Subcutaneous abdominal adipose tissue (tissue), 5 donors: Measurements from ENCODE around the gene MFRP.

Source experiments
- H3K27ac ChIP-seq: one replicate; pipeline ENCODE4 v1.7.0; 2013; ENCODE audit warnings: low read depth, mild to moderate bottlenecking, inconsistent platforms, low read length, moderate library complexity
- H3K27me3 ChIP-seq, 5 donors: one replicate each; pipeline ENCODE4 v1.7.0; 2013; ENCODE audit warnings: low read length in 5 of 5, inconsistent platforms in 1 of 5; ENCODE audit not compliant: control insufficient read depth in 5 of 5, insufficient read depth in 4 of 5
- H3K36me3 ChIP-seq, 5 donors: one replicate each; pipeline ENCODE4 v1.7.0; 2013; ENCODE audit warnings: low read length in 5 of 5; ENCODE audit not compliant: control insufficient read depth in 5 of 5, insufficient read depth in 5 of 5
- H3K4me1 ChIP-seq, 5 donors: one replicate each; pipeline ENCODE4 v1.7.0; 2013; ENCODE audit warnings: low read length in 5 of 5, mild to moderate bottlenecking in 3 of 5, moderate library complexity in 1 of 5; ENCODE audit not compliant: control insufficient read depth in 5 of 5, insufficient read depth in 5 of 5
- H3K4me3 ChIP-seq, 5 donors: one replicate each; pipeline ENCODE4 v1.7.0; 2013; ENCODE audit warnings: low read length in 5 of 5, low read depth in 1 of 5
- H3K9ac ChIP-seq, 5 donors: one replicate each; pipeline ENCODE4 v1.7.0; 2013; ENCODE audit warnings: low read length in 5 of 5, mild to moderate bottlenecking in 4 of 5, moderate library complexity in 3 of 5
- H3K9me3 ChIP-seq, 5 donors: one replicate each; pipeline ENCODE4 v1.7.0; 2013; ENCODE audit warnings: low read length in 5 of 5; ENCODE audit not compliant: control insufficient read depth in 5 of 5
- donor health status: healthy.
- donor health status: healthy.
- donor health status: healthy.
- donor health status: healthy.
- donor health status: healthy.

Gene MFRP

DNA sequence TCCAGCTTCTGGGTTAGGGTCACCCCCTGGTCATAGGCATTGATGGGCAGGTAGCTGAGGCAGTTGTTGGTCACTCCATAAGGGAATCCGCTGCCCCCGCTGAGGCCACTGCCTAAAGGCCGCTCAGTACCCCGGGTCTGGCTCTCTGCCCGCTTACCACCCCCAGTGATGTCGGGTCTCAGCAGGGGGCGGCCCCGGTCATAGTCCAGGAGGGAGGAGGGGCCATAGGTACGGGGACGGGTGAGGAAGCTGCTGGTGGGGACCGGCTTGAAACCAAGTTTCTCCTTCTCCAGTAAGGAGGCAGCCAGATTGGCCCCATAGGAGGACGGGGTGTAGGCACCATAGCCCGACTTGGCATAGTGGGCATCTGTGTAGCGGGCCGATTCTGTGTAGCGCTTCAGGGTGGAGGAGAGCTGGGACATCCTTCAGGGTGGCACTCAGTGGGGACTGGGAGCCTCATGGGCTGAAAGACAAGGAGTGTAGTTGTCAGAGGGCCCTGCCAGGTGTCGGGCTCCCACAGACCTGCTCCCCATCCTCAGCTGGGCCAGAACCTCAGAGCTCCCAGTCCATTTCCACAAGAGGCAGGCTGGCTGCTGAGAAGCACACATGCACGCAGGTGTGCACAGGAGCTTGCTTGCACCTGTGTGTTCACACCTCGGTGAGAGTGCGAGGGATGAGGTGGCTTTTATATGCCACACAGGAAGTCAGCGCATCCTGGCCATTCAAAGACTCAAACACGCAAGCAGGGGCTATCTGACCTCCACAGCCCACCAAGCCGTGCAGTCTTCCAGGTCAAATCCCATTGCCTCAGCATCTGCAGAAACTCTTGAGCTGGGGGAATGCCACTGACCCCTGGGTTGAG, 26.8 kb upstream of the MFRP start:
- no peak overlapping the region for H3K27ac ChIP-seq
- H3K4me1 ChIP-seq, result peaks cover 16 to 73% (median 58%) of the 10 kb centered on the region in 5 donors
- no peak overlapping the region for H3K9ac ChIP-seq
- no peak overlapping the region for H3K4me3 ChIP-seq
- no peaks in the 10 kb centered on the region for H3K27me3 ChIP-seq
- no peaks in the 10 kb centered on the region for H3K36me3 ChIP-seq
- no peaks in the 10 kb centered on the region for H3K9me3 ChIP-seq

DNA sequence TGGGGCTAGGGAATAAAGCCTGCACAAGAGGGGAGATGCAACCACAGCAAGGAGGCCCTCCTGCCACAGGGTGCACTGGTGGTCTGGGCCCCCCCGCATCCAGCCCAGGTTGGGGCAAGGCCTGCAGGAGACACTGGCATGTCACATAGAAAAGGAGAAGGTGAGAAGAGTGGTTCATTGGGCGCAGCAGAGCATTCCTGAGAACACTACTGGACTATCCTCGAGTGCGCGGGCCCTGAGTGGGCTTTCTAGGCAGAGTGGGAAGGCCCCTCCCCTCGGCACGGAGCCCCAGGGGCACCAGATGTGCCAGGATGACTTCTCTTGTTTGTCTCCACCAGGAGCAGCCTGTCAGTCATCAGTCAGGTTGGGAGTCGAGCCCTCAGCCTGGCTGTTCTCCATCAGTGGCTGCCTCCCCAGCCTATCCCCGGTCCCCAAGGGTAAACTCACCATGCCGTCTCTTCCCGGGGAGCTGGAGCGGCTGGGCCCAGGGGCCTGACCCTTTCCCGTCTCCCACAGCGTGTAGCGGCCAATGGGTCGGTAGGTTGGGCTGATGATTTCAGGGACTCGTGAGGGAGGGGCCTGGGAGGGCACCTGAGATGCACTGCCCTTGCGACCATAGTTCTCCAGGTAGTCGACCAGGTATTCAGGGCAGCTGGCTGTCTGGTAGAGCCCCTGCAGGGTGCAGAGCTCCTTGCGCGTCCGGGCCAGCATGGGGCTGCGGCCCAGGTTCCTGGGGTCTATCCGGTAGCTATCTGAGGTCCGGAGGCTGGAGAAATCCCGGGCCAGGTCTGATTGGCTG, 26.0 kb upstream of the MFRP start:
- H3K4me3 ChIP-seq, result no peak overlapping the region
- no peaks in the 10 kb centered on the region for H3K36me3 ChIP-seq
- peaks cover 0 to 6% (median 2%) of the 10 kb centered on the region in 5 donors for H3K27me3 ChIP-seq
- peaks cover 18 to 80% (median 63%) of the 10 kb centered on the region in 5 donors for H3K4me1 ChIP-seq
- no peak overlapping the region for H3K27ac ChIP-seq
- H3K9me3 ChIP-seq, result no peaks in the 10 kb centered on the region
- no peak overlapping the region for H3K9ac ChIP-seq

DNA sequence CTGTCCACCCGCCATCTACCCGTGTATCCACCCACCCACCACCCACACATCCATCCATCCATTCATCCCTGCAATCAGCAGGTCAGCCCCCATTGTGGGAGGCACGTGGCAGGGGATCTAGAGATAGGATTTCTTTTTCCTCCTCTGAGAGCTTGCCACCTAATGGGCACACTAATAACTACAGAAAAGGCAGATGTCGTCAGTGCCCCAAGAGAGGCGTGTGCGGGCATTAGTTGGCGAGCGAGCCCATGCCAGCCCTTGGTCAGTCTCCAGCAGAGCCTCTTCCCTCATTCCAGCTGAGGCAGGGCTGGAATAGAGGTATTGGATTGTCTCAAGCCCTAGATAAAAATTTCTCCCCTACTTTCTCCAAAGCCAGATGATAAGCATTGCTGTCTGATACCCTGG, 25.3 kb upstream of the MFRP start:
- H3K4me1 ChIP-seq, result peaks cover 20 to 80% (median 63%) of the 10 kb centered on the region in 5 donors
- peaks cover 0 to 12% (median 7%) of the 10 kb centered on the region in 5 donors for H3K27me3 ChIP-seq
- no peak overlapping the region for H3K9ac ChIP-seq
- H3K4me3 ChIP-seq, result no peak overlapping the region
- H3K9me3 ChIP-seq, result no peaks in the 10 kb centered on the region
- H3K36me3 ChIP-seq, result no peaks in the 10 kb centered on the region
- H3K27ac ChIP-seq, result no peak overlapping the region

DNA sequence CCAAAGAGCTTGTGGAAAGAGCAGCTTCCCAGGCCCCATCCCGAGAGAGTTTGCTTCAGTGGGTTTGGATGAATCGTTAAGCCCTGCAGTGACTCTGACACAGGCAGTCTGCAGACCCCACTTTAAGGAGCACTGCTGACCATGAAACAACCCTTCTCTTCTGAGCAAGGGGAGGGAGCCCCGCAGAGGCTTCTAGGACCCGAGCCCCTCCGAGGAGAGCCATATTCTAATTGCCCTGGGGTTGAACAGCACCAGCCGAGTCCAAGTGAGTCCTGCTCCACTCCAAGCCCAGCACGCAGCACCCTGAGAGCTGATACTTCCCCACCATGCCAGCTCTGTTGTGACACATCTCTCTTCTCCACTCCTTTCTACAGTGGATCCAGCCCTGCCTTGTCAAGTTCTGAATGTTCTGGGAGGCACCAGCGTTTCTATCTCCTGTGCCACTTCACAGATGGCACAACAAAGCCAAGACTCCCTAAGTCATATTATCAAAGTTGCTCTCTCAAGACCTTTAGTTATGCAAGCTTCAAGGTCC, 24.6 kb upstream of the MFRP start:
- H3K4me1 ChIP-seq, result peaks cover 16 to 76% (median 59%) of the 10 kb centered on the region in 5 donors
- H3K27ac ChIP-seq, result no peak overlapping the region
- H3K9ac ChIP-seq, result peak overlapping the region in 1 of 5 donors; percentile 14
- H3K36me3 ChIP-seq, result no peaks in the 10 kb centered on the region
- H3K4me3 ChIP-seq, result no peak overlapping the region
- H3K27me3 ChIP-seq, result peaks cover 0 to 14% (median 9%) of the 10 kb centered on the region in 5 donors
- H3K9me3 ChIP-seq, result no peaks in the 10 kb centered on the region

DNA sequence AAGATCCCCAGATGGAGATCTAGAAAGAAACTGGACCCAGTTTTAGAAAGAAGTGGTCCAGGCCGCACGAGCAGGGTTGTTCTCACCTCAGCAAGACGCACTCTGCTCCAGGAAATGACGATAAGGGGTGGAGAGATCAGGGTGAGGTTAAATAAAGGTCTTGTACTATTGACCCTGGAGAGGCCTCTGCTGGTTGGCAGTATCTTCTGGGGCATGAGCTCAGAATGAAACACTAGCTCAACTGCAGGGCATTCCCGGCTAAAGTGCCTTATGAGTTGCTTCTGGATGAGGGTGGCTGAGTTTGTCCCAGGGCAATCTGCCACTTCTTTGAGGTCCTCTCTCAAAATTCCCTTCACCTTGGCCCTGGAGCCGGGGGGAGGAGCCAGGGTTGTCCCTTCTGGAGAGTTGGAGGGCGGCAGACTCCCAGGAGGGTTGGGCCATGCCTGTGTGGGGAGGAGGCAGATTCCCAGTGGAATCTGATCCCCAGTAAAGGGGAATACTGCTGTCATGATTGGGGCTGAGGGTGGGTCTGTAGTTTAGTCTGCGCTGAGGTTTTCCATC, 24.1 kb upstream of the MFRP start:
- no peak overlapping the region for H3K4me3 ChIP-seq
- peaks cover 16 to 70% (median 54%) of the 10 kb centered on the region in 5 donors for H3K4me1 ChIP-seq

DNA sequence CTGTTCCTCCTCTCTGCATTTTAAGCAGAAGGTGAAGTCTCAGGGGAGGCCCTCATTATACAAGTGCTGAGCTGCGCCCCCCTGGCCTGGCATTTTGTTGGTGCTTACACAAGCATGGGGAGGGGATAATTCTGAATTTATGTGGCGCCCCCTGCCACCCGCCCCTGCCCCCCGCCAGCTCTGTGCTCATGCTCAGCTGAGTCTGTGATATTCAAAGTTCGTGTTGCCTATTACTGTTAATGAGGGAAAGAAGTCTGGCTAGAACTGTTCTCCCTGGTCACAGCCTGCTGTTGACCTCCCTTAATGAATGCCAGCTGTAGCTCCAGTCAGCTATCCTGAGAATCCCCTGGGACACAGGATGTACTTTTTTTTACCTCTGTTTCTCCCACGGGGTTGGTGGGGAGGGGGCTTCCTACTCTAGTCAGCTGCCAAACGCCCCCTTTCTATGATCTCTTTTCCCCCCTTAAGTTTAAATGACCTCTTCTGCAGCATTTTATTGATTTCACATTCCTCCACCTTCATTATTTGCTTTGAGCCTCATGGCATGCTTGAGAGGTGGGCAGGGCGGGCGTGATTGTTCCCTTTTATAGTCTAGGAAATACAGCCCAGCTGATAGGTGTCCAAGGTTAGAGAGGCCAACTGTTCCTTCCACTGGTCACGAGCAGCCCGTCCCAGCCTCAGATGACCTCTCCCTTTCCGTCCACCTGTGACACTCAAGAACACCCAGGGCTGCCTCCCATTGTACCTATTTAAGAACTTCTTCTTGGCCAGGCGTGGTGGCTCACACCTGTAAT, 22.8 kb upstream of the MFRP start:
- Histone ChIP-seq H3K36me3 (no peaks in the 10 kb centered on the region), H3K4me3 (no peak overlapping the region), H3K27me3 (peaks cover 10 to 26% (median 24%) of the 10 kb centered on the region in 5 donors), H3K9ac (no peak overlapping the region), H3K9me3 (no peaks in the 10 kb centered on the region), H3K4me1 (peaks cover 9 to 62% (median 44%) of the 10 kb centered on the region in 5 donors), H3K27ac (no peak overlapping the region)

More for the DNA sequence above, 24.1 kb upstream of the MFRP start:
- Histone ChIP-seq H3K9ac (no peak overlapping the region), H3K27ac (no peak overlapping the region), H3K27me3 (peaks cover under 1 to 15% (median 11%) of the 10 kb centered on the region in 5 donors), H3K9me3 (no peaks in the 10 kb centered on the region), H3K36me3 (no peaks in the 10 kb centered on the region)

DNA sequence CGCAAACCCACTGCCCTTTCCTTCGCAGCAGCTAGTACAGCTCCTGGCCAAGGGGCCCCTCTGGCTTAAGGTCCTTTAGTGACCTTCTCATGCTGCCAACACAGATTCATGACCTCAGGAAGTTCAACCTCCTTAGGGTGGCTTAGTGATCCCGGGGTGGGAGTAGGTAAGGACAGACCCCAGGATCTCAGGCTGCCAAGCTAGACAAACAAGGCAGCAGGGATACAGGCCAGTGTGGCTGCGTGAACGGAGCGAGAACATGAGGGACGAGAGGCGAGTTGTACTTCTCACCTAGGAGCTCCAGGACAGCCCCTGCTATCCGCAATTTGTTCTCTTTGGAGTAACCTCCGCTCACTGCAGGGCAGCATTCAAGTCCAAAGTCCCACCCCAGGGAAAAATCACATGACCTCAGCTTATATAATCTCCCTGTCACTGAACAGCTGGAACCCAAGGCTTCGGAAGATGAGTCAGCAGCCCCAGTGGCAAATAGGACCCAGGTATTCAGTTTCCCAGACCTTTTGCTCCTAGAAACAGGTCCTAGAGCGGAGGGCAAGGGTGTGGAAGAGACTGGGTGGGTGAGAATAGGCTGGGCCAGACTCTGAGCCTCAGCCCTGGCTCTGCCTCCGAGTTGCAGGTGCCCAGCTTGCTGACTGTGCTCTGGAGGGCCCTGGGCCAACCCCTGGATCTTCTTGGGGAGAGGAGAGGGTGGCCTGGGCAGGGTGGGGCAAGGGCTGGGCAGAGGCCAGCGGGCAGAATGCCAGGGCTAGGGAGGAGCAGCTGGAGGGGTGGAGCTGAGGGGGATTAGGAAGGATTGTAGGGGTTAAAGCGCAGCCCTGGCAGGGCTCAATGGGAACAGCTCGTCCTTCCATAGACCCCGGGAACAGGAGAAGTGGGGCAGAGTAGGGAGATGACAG, 21.9 kb upstream of the MFRP start:
- no peak overlapping the region for H3K27ac ChIP-seq
- peak overlapping the region in 1 of 5 donors; percentile 1 for H3K4me3 ChIP-seq
- H3K9me3 ChIP-seq, result no peaks in the 10 kb centered on the region
- peak overlapping the region in 1 of 5 donors; percentile 35 for H3K9ac ChIP-seq
- H3K4me1 ChIP-seq, result peaks cover 9 to 60% (median 40%) of the 10 kb centered on the region in 5 donors
- H3K36me3 ChIP-seq, result no peaks in the 10 kb centered on the region
- H3K27me3 ChIP-seq, result peaks cover 10 to 29% (median 24%) of the 10 kb centered on the region in 5 donors

DNA sequence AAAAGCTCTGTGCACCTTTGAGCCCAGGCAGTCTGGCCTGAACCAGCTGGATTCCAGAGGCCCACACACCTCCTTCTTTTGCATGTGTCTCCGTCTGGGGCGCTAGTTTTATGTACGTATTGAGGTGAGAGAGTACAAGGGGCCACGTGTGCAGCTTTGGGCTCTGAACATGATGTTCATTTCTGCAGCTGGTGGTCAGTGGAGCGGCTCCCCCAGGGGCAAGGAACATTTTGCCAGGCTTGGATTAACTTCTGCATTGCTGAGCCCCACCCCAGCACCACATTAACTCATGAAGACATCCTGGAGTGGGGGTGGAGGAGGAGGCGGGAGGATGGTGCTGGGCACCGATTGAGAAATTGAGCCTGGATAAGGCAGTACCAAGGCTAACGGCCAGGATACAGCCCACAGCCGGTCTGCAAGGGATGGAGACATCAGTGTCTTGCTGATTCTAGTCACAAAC, 21.2 kb upstream of the MFRP start:
- Histone ChIP-seq H3K9me3 (no peaks in the 10 kb centered on the region), H3K9ac (no peak overlapping the region), H3K27me3 (peaks cover 10 to 29% (median 24%) of the 10 kb centered on the region in 5 donors), H3K4me3 (no peak overlapping the region), H3K4me1 (peaks cover 9 to 66% (median 42%) of the 10 kb centered on the region in 5 donors), H3K27ac (no peak overlapping the region), H3K36me3 (no peaks in the 10 kb centered on the region)
